Measurements from ENCODE around the gene ITGAV. TPM values are rescaled to one million over a fixed set of nuclear protein-coding genes. Genes with fewer than 3 reads are reported as not detected.

ITGAV gene
- total RNA-seq, 1 donor from 2014 or later, result 50.3 TPM

- no peak for DNase-seq (ENCODE audit: low read depth, low spot score)
- H3K9me3 Mint-ChIP-seq, result peaks cover 4% of the 10 kb centered on the region
- H3K27me3 Mint-ChIP-seq (ENCODE audit: low read depth), result no peaks in the 10 kb centered on the region
- H3K27ac Mint-ChIP-seq (ENCODE audit: unreplicated experiment), result no peak overlapping the region
- peaks cover 19% of the 10 kb centered on the region for H3K4me1 Mint-ChIP-seq
- peaks cover 4% of the 10 kb centered on the region for H3K36me3 Mint-ChIP-seq (ENCODE audit: low read depth)
- H3K4me3 Mint-ChIP-seq, result no peak overlapping the region
- no peak for TF ChIP-seq CTCF (conservative IDR thresholded peaks at IDR 0.05)
Measured at GRCh38 chr2:186725783-186726182, 135.9 kb downstream of the ITGAV start.

GRCh38 chr2:186726938-186727337 is 137.1 kb downstream of the ITGAV start:
- Mint-ChIP-seq H3K36me3 (ENCODE audit: low read depth) (peaks cover 4% of the 10 kb centered on the region), H3K9me3 (peaks cover 8% of the 10 kb centered on the region), H3K27ac (ENCODE audit: unreplicated experiment) (no peak overlapping the region), H3K4me1 (peaks cover 19% of the 10 kb centered on the region), H3K4me3 (no peak overlapping the region), H3K27me3 (ENCODE audit: low read depth) (no peaks in the 10 kb centered on the region)
- DNase-seq (ENCODE audit: low read depth, low spot score), result no peak
- TF ChIP-seq CTCF (conservative IDR thresholded peaks at IDR 0.05), result no peak

GRCh38 chr2:186728631-186729030 is 138.8 kb downstream of the ITGAV start:
- peaks cover 8% of the 10 kb centered on the region for H3K9me3 Mint-ChIP-seq
- no peak for DNase-seq (ENCODE audit: low read depth, low spot score)
- no peak overlapping the region for H3K27ac Mint-ChIP-seq (ENCODE audit: unreplicated experiment)
- H3K4me3 Mint-ChIP-seq, result no peak overlapping the region
- no peaks in the 10 kb centered on the region for H3K27me3 Mint-ChIP-seq (ENCODE audit: low read depth)
- peaks cover 10% of the 10 kb centered on the region for H3K36me3 Mint-ChIP-seq (ENCODE audit: low read depth)
- peaks cover 19% of the 10 kb centered on the region for H3K4me1 Mint-ChIP-seq
- no peak for TF ChIP-seq CTCF (conservative IDR thresholded peaks at IDR 0.05)

Other genes starting within 250 kb of the ITGAV start
- gene ZC3H15, start 103.8 kb upstream of the ITGAV start, total RNA-seq, result 73.1 and 76.7 TPM in 2 replicates
- gene FAM171B, start 104.0 kb downstream of the ITGAV start, total RNA-seq, result 11.1 and 13.2 TPM in 2 replicates

Data from neural crest cell (in vitro differentiated cells).